Prostate gland (tissue), 2 donors: ENCODE results near the gene GRB7. TPM values are rescaled to one million over a fixed set of nuclear protein-coding genes. Genes with fewer than 3 reads are reported as not detected.

Experiments used
- DNase-seq: peaks from one replicate; pipeline ENCODE4 v3.0.0-alpha.2; 2019; ENCODE audit warnings: low spot score
- H3K27ac ChIP-seq, 2 donors: fragments of 200-600 bp; sonication (generic); 2 replicates each; pipeline ENCODE4 v1.5.1; 2017 to 2019
- H3K27me3 ChIP-seq: fragments of 200-600 bp; sonication (generic); replicated peaks from 2 replicates; pipeline ENCODE4 v1.5.1; 2019; ENCODE audit not compliant: insufficient read depth
- H3K36me3 ChIP-seq, 2 donors: fragments of 200-600 bp; sonication (generic); 1 replicate in 1 of 2; 2 replicates in 1 of 2; pipeline versions ENCODE4 v1.5.1 to v1.8.1; 2017 to 2019
- H3K4me1 ChIP-seq: fragments of 200-600 bp; sonication (generic); replicated peaks from 2 replicates; pipeline ENCODE4 v1.5.1; 2019
- H3K4me3 ChIP-seq, 2 donors: fragments of 200-600 bp; sonication (generic); 2 replicates each; pipeline ENCODE4 v1.5.1; 2017 to 2019
- H3K9me3 ChIP-seq: fragments of 200-600 bp; sonication (generic); 2 replicates; pipeline ENCODE4 v1.5.1; 2017
- POLR2A ChIP-seq: fragments of 450-650 bp; IDR thresholded peaks from one replicate; pipeline ENCODE4 v1.6.1; 2016; ENCODE audit warnings: antibody characterized with exemption, mild to moderate bottlenecking
- POLR2AphosphoS5 ChIP-seq: sonication (generic); formaldehyde crosslinking; IDR thresholded peaks from one replicate; pipeline ENCODE4 v1.6.1; 2017; ENCODE audit warnings: antibody characterized with exemption
- WGBS: methylation state at CpG from one replicate; pipeline ENCODE4 v1.1.5; 2018; 5-methylcytosine and 5-hydroxymethylcytosine counted together
- intact Hi-C: fragments of 100-400 bp; cut with DNase I; formaldehyde crosslinking; loops from one replicate; pipeline ENCODE4 v1.14.2; 2022
- total RNA-seq, 2 donors: library from RNA; depleted of rRNA; stranded (reverse); fragments of >200 nt; gene quantifications; one replicate each; pipeline ENCODE4 v1.1.0, GENCODE V29; 2016
- TF ChIP-seq, protein P1 (sequence below), 4 experiments: fragments of 200-600 bp in 2 of 4; fragments of 450-650 bp in 2 of 4; sonication (generic) in 2 of 4; IDR thresholded peaks; 1 replicate in 3 of 4; 2 replicates in 1 of 4; pipeline ENCODE4 v1.5.1; 2016 to 2019; ENCODE audit warnings: antibody characterized with exemption in 4 of 4, mild to moderate bottlenecking in 2 of 4, moderate library complexity in 2 of 4

Gene GRB7
- total RNA-seq, 2 donors from 2014 or later = 25.7 to 32.6 TPM

DNA sequence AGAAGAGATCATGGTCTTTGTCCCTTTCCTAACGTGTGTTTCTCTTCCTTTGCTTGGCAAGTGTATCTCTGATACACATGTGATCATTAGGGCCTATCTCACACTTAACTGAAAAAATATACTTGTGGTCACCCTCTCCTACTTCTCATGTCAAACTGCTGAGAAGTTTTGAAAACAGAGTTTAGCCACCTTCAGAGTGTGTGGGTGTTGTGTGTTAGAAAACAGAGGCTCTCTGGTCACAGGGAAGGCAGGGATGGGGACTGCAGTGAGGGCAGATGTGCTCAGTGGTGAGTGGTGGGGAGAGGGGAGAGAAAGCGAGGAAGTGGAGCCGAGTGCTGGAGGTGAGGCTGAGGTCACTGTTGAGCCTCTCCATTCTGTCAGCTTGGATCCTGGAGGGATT, 29.4 kb downstream of the GRB7 start:
- no peak overlapping the region for H3K4me3 ChIP-seq
- no peaks in the 10 kb centered on the region for H3K4me1 ChIP-seq
- no peak for DNase-seq
- no peak overlapping the region for H3K27ac ChIP-seq
- TF ChIP-seq POLR2AphosphoS5 (no peak), POLR2A (no peak)
- TF ChIP-seq, protein P1, sequence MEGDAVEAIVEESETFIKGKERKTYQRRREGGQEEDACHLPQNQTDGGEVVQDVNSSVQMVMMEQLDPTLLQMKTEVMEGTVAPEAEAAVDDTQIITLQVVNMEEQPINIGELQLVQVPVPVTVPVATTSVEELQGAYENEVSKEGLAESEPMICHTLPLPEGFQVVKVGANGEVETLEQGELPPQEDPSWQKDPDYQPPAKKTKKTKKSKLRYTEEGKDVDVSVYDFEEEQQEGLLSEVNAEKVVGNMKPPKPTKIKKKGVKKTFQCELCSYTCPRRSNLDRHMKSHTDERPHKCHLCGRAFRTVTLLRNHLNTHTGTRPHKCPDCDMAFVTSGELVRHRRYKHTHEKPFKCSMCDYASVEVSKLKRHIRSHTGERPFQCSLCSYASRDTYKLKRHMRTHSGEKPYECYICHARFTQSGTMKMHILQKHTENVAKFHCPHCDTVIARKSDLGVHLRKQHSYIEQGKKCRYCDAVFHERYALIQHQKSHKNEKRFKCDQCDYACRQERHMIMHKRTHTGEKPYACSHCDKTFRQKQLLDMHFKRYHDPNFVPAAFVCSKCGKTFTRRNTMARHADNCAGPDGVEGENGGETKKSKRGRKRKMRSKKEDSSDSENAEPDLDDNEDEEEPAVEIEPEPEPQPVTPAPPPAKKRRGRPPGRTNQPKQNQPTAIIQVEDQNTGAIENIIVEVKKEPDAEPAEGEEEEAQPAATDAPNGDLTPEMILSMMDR (IDR thresholded peaks at IDR 0.05) = no peak
- no peaks in the 10 kb centered on the region for H3K36me3 ChIP-seq
- H3K27me3 ChIP-seq = no peaks in the 10 kb centered on the region
- intact Hi-C loops = no loop called here
- 75% methylated on average over 3 of the region's 3 CpGs for WGBS
- H3K9me3 ChIP-seq = no peaks in the 10 kb centered on the region

DNA sequence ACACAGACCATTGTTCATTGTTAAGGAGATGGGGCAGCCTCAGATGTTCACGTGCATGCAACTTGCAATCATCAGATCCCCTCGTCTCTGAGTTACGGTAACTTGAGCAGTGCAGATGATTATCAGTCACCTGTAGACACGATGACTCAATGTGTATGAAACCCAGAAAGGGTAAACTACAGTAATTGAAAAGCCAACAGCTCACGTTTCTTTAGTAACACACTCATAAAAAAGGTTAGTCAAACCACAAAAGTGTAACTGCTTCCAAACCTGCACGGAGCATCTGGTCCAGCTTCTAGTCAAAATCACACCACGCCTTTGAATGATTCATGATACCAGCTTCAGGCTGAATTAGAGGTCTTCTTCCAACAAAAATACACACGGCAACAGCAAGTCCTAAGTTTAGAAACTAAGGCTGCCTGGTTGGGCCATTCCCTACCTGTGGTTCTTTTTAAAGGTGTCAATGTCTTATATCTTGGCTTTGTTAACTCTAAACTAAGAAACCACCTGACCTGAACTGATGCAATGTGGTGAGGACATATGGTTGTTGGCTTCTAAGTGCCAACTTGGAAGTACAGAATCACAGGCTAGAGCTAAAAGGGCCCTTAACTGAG, 32.3 kb downstream of the GRB7 start:
- TF ChIP-seq, protein P1 (IDR thresholded peaks at IDR 0.05) = no peak
- peak; percentile 93 for TF ChIP-seq POLR2AphosphoS5
- peak; percentile 62 for DNase-seq
- Histone ChIP-seq H3K36me3 (no peaks in the 10 kb centered on the region), H3K27ac (no peak overlapping the region), H3K27me3 (no peaks in the 10 kb centered on the region), H3K4me3 (no peak overlapping the region), H3K9me3 (no peaks in the 10 kb centered on the region), H3K4me1 (no peaks in the 10 kb centered on the region)
- WGBS = 24% methylated on average over 8 of the region's 8 CpGs
- intact Hi-C loops = no loop called here

DNA sequence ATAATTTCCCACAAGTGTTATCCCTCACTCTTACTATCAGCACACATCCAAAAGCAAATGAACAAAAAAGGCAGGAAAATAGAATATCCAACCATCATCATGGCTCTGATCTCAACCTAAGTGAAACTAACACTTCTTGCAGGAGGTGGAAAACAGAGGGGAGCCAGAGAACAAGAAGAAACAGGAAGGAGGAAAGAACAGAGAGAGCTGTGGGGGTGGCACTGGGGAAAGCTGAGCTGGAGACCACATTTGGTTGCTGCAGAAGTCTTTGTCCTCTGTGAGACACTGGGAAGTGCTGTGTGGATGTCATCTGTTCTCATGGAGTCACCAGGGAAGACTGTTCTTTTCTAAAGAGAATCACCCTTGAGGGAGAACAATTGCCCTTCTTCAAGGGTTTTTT, 34.7 kb downstream of the GRB7 start:
- no peaks in the 10 kb centered on the region for H3K27me3 ChIP-seq
- no peak overlapping the region for H3K27ac ChIP-seq
- H3K36me3 ChIP-seq = no peaks in the 10 kb centered on the region
- no peak overlapping the region for H3K4me3 ChIP-seq
- TF ChIP-seq POLR2AphosphoS5 (no peak), POLR2A (no peak)
- TF ChIP-seq, protein P1 (IDR thresholded peaks at IDR 0.05) = no peak
- no peaks in the 10 kb centered on the region for H3K9me3 ChIP-seq
- intact Hi-C loops = no loop called here
- no peak for DNase-seq
- H3K4me1 ChIP-seq = no peaks in the 10 kb centered on the region

DNA sequence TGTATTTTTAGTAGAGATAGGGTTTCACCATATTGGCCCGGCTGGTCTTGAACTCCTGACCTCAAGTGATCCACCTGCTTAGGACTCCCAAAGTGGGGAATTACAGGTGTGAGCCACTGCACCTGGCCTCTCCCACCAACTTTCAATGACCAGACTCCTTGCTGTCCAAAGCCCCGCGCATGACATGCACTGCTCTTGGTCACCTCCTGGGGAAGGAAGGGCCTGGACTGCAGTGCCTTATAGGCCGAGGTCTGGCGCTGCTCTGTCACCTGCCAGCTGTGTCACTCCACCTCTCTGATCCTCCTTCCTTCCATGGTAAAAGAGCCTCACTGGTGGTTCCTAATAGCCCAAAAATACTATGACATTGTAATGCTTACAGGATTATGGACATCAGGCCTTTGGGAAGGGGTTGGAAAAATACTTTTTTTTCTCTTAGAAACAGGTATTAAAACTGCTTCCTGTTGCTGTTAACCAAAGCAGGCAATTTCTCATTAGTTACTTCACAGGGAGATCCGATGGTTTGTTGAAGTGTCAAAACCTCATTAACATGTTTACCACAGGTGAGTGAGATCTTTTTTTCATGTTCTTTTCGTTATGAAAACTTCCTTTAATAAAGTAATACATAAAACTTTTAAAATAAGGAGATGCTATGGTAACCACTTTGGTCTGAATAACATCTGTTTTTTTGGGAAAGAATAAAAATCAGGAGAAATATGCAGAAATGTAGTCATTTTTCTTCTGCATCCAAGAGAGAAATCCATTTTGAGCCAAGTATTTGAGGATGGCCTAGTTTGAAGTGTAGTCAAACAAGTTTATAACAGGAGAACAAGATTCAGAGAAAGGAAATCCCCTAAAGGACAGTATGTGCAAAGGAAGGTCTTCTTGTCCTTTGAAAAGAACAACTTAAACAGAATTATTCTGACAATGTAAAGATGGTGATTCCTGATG, 35.5 kb downstream of the GRB7 start:
- H3K27me3 ChIP-seq = no peaks in the 10 kb centered on the region
- TF ChIP-seq POLR2AphosphoS5 (no peak), POLR2A (no peak)
- TF ChIP-seq, protein P1 (IDR thresholded peaks at IDR 0.05) = no peak
- WGBS = 77% methylated on average over 7 of the region's 7 CpGs
- no peak overlapping the region for H3K4me3 ChIP-seq
- intact Hi-C loops = no loop called here
- H3K27ac ChIP-seq = no peak overlapping the region
- no peaks in the 10 kb centered on the region for H3K9me3 ChIP-seq
- DNase-seq = no peak
- H3K4me1 ChIP-seq = no peaks in the 10 kb centered on the region
- no peaks in the 10 kb centered on the region for H3K36me3 ChIP-seq
